Kidney epithelial cell (primary cell): Measurements from ENCODE around the gene RXYLT1. TPM values are rescaled to one million over a fixed set of nuclear protein-coding genes. Genes with fewer than 3 reads are reported as not detected.

Experiments used
- DNase-seq: peaks from one replicate; pipeline ENCODE4 v3.0.0-alpha.2; 2010; ENCODE audit warnings: low read depth
- H3K27me3 ChIP-seq: 2 replicates; pipeline ENCODE4 v1.6.0; 2011; ENCODE audit warnings: low read length; ENCODE audit not compliant: control insufficient read depth, insufficient read depth
- H3K36me3 ChIP-seq: 2 replicates; pipeline ENCODE4 v1.5.1; 2011; ENCODE audit warnings: low read length; ENCODE audit not compliant: control insufficient read depth, insufficient read depth
- H3K4me3 ChIP-seq: 2 replicates; pipeline ENCODE4 v1.5.1; 2011; ENCODE audit warnings: low read depth, mild to moderate bottlenecking, control low read depth, low read length
- CTCF ChIP-seq: IDR thresholded peaks from 2 replicates; pipeline ENCODE4 v1.5.1; 2011; ENCODE audit warnings: mild to moderate bottlenecking, moderate library complexity, low read length, control low read depth, inconsistent platforms; ENCODE audit not compliant: insufficient read depth, poor library complexity, severe bottlenecking
- total RNA-seq: library from RNA; depleted of rRNA; stranded (reverse); fragments of >200 nt; gene quantifications from 2 replicates; pipeline ENCODE4 v1.2.3, GENCODE V29; 2015

The RXYLT1 gene
- total RNA-seq, 1 donor from 2014 or later, result 21.1 TPM

GRCh38 chr12:63820427-63820826 is 40.7 kb downstream of the RXYLT1 start:
- no peak for DNase-seq
- no peak overlapping the region for H3K4me3 ChIP-seq
- no peak for TF ChIP-seq CTCF

GRCh38 chr12:63821781-63822251 is 42.1 kb downstream of the RXYLT1 start:
- no peak for DNase-seq
- no peaks in the 10 kb centered on the region for H3K36me3 ChIP-seq
- peak overlapping the region; percentile 47 for H3K4me3 ChIP-seq
- no peak for TF ChIP-seq CTCF
- no peaks in the 10 kb centered on the region for H3K27me3 ChIP-seq

More at GRCh38 chr12:63820427-63820826, 40.7 kb downstream of the RXYLT1 start:
- Histone ChIP-seq H3K36me3 (no peaks in the 10 kb centered on the region), H3K27me3 (no peaks in the 10 kb centered on the region)

GRCh38 chr12:63822352-63822751 is 42.6 kb downstream of the RXYLT1 start:
- Histone ChIP-seq H3K36me3 (no peaks in the 10 kb centered on the region), H3K4me3 (no peak overlapping the region), H3K27me3 (no peaks in the 10 kb centered on the region)
- DNase-seq, result no peak
- no peak for TF ChIP-seq CTCF

- DNase-seq, result no peak
- H3K4me3 ChIP-seq, result no peak overlapping the region
- no peaks in the 10 kb centered on the region for H3K36me3 ChIP-seq
- TF ChIP-seq CTCF, result no peak
- H3K27me3 ChIP-seq, result no peaks in the 10 kb centered on the region
These were observed 43.3 kb downstream of the RXYLT1 start for GRCh38 chr12:63823040-63823439.

- H3K27me3 ChIP-seq, result no peaks in the 10 kb centered on the region
- no peak for DNase-seq
- no peak overlapping the region for H3K4me3 ChIP-seq
- peak; percentile 74 for TF ChIP-seq CTCF
- H3K36me3 ChIP-seq, result no peaks in the 10 kb centered on the region
These were observed 46.4 kb downstream of the RXYLT1 start for GRCh38 chr12:63826006-63826585.

- no peak overlapping the region for H3K4me3 ChIP-seq
- no peaks in the 10 kb centered on the region for H3K27me3 ChIP-seq
- no peak for DNase-seq
- H3K36me3 ChIP-seq, result no peaks in the 10 kb centered on the region
- TF ChIP-seq CTCF, result no peak
These were observed 49.2 kb downstream of the RXYLT1 start for GRCh38 chr12:63828867-63829266.
